Retina (tissue), 1 donor: ENCODE results near the gene PES1.
"Not testable (repeated sequence)": the region's sequence is repeated elsewhere in the genome, so short reads cannot be mapped to it uniquely, and the experiment has no call there.

Source experiments
- DNase-seq: peaks from one replicate; pipeline ENCODE4 v3.0.0-alpha.2; 2016

The PES1 gene

GRCh38 chr22:30574095-30574981 lies 17.4 kb downstream of the PES1 start, which contains the start of gene GAL3ST1:
Gene GAL3ST1, minus strand, starts transcription at chr22:30574665. Its CDS starts 17,273 bp downstream, at chr22:30557392.
- DNase-seq: no peak

DNA sequence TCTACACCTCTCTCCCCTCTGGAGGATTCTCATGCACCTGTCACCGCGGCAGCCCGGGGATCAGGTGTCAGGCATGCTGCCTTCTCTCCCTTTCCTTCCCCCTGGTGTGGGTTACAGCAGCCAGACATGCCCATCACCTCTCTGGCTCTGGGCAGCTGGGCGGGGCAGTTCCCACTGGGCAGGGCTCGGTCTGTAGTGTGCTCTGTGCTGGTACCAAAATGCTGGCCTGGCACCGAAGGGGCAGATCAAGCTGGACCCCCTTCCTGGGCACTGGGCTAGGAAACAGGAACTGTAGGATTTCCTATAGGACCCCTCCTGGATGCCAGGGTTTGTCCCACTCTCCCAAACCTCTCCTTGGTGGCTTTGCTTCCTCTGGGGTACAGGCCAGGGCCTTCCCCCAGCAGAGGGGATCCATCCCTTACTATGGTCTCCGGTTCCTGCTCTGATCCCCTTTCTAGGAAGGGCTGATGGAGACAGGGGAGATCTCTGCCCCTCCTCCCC lies 18.1 kb downstream of the PES1 start:
- peak; percentile 27 for DNase-seq

DNA sequence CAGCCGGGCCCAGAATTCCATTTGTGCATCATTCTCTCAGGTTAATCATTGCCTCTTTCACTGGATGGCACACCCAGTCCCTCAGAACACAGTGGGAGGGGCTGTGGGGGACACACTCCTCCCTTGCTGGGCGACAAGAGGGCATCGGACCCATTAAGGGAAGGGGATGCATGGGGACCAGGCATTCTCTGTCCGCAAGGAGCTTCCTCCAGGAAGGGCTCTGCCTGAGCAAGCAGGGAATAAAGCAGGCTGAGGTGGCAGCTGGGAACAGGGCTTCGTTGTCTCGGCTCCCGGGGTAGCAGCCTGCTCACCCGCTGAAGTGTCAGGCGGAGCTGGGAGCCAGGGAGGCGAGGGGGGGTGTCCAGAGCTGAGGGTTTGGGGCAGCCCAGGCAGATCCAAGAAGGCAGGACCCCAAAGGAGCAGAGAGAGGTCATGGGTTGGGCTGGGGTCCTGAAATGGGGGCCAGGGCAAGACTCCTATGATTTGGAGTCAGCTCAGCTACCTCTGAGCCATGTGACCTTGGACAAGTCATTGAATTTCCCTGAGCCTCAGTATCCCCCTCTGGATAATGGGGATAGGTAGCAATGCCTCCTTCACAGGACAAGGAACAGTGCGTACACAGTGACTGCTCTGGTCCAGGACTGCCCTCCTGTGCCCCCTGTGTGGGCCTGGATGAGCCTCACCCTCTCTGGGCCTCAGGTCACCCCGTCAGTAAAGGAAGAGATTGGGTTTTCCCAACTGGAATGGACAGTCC lies 18.7 kb downstream of the PES1 start:
- peak; percentile 18 for DNase-seq

- DNase-seq: no peak
Measured at GRCh38 chr22:30572210-30572609, 19.5 kb downstream of the PES1 start.

- no peak for DNase-seq
Measured at GRCh38 chr22:30569674-30570202, 22.0 kb downstream of the PES1 start.

GRCh38 chr22:30568137-30568805 lies 23.4 kb downstream of the PES1 start:
- no peak for DNase-seq

GRCh38 chr22:30567277-30567676 lies 24.4 kb downstream of the PES1 start:
- DNase-seq: not testable (repeated sequence)

- DNase-seq: no peak
Measured at GRCh38 chr22:30566125-30566524, 25.6 kb downstream of the PES1 start.

DNA sequence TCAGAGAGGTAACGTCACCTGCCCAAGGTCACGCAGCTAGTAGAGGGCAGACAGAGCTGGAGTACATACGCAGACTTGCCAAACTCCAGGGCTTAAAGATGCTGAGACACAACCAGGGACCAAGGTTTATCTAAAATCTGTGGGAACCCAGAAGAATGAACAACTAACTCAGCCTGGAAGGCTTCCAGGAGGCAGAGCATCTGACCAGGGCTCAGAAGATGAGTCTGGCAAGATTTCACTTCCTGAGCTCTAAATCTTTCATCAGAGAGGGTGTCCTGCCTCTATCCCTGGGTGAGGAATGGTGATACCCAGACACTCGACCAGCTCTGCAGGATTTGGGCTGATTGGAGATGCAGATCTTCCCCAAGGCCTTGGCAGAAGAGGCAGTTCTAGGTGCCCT lies 26.4 kb downstream of the PES1 start:
- no peak for DNase-seq

DNA sequence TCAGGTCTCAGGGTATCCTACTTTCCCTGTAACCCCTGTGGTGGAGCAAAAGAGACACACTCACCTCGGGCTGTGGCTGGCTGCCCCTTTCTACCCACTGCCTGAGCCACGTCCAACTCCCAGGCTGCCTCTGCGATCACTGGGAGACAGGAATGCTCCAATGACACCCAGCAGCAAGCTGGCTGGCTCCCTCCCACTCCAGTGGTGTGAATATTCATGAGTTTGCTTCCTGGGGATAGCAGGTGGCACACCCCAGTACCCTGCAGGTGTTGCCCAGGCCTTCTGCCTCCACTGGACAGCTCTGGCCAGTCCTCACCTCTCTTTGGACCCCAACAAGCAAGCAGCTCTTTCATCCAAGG lies 27.0 kb downstream of the PES1 start:
- DNase-seq: peak; percentile 8

- DNase-seq: no peak
Measured at GRCh38 chr22:30564045-30564760, 27.5 kb downstream of the PES1 start.

- no peak for DNase-seq
Measured at GRCh38 chr22:30562366-30562765, 29.3 kb downstream of the PES1 start.

DNA sequence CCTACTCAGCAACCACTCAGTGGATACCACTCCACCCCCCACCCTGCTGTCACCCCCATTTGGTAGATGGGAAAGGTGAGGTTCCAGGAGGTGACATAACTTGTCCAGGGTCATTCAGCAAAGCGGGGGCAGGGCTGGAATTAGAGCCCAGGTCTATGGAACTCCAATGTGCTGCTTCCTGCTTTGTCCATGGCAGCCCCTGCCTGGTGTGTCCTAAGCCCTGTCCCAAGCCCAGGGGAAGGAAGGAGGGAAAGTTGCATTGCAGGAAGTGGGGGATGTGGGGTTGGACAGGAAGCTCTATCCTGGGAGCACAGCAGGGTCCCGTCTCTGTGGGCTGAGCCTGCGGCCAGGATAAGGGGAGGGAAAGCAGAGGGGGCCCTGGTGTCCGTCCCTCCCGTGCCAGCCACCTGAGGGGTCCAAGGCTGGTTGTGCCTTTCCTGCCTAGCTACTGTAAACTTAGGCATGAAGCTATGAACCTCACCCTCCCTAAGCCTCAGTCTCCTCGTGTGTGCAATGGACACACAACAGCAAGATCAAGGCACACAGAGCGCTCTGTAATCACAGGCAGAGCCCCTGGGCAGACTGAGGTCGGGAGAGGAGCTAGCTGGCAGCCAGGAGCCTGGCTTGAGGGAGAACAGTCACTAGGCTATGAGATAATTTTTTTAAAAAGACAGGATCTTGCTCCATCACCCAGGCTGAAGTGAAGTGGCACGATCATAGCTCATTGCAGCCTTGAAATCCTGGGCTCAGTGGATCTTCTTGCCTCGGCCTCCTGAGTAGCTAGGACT lies 30.1 kb downstream of the PES1 start:
- DNase-seq: no peak

- DNase-seq: not testable (repeated sequence)
Measured at GRCh38 chr22:30560643-30561202, 31.0 kb downstream of the PES1 start.

GRCh38 chr22:30559889-30560288 lies 31.8 kb downstream of the PES1 start:
- no peak for DNase-seq

DNA sequence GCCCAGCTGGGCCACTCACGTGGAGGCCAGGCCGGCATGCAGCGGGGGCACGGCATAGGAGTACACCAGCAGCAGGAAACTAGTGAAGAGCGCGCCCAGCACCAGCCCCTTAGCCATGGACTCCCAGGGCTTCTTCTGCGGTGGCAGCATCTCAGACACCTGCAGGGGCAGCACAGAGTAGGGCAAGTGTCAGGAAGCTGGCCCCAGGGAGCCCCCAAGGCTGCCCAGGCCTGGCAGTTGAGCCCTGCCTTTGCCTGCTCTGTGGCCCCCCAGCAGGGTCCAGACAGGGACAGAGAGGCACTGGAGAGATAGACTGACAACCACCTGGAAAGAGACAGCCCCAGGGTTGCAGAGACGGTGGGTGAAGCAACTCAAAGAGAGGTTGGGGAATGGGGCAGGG lies 34.5 kb downstream of the PES1 start:
- DNase-seq: no peak

DNA sequence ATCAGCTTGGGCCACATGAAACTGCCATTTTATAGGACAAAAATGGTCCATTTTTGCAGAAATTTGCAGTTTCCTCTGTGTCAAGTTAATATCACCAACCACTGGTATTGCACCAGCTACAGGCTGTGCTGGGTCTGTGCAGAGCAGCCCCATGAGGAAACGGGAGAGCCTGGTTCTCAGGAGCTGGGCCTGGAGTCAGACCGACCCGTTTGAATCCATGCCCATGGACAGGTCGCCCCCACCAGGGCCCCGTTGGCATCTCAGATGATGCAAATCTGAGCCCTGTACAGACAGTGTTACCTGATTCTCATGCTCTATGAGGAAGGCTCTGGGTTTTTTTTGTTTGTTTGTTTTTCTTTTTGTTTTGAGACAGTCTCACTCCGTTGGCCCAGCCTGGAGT lies 35.3 kb downstream of the PES1 start:
- no peak for DNase-seq

DNA sequence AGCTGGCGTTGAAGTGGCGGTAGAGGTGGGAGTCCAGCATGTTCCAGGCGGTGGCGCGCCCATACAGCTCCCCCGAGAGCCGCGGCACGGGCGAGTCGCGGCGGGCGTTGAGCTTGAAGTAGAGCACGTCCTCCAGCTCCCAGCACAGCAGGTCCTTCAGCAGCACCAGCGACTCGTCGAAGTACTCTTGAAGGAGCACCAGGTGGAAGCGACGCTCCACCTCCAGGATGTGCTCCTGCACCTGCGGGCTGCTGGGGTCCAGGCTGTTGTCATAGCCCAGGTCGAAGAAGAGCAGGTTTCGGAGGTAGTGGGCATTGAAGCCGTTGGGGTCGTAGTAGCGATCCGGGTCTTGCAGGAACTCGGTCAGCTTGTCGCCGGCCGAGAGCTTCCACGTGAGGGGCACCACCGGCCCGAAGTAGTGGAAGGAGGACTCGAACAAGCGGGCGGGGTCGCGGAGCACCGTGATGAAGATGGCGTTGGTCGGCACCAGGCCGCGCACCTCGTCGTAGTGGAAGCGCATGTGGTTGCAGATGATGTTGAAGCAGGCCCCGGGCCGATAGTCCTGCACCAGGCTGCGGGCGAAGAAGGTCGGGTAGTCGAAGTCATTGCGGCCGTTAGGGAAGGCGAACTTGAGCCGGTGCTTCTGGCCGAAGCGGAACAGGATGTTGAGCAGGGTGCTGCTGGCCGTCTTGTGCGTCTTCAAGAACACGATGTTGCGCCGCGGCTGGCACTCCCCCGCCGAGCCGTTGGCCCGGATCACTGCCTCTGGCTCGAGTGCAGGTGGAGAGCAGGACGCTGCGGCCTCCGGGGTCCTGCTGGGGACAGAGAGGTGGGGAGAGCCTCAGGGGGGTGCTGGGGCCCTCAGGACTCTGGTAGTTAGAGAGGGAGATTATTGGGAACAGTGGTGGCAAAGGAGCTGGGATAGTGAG lies 36.2 kb downstream of the PES1 start:
- DNase-seq: no peak

DNA sequence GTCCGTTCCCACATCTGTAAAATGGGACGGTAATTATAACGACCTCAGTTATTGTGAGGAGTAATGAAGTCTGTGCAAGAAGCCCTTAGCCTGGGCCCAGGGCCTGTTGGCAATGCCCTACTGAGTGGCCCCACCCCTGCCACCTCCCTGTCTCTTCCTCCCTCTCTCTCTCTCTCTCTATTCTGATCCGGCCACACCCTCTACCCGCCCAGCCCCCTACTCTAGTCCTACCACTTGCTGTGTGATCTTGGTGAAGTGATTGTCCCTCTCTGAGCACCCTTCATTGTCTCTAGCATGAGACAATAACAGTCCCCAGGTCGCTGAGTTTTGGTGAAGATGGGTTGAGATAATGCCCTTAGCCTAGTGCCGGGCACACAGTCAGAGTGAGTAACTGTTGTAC lies 37.7 kb downstream of the PES1 start:
- DNase-seq: no peak

- DNase-seq: no peak
Measured at GRCh38 chr22:30552719-30553118, 39.0 kb downstream of the PES1 start.
